ENCODE data around the gene AP1B1. TPM values are rescaled to one million over a fixed set of nuclear protein-coding genes. Genes with fewer than 3 reads are reported as not detected.

AP1B1 gene
- total RNA-seq, 1 donor from 2014 or later: 77.9 TPM

DNA sequence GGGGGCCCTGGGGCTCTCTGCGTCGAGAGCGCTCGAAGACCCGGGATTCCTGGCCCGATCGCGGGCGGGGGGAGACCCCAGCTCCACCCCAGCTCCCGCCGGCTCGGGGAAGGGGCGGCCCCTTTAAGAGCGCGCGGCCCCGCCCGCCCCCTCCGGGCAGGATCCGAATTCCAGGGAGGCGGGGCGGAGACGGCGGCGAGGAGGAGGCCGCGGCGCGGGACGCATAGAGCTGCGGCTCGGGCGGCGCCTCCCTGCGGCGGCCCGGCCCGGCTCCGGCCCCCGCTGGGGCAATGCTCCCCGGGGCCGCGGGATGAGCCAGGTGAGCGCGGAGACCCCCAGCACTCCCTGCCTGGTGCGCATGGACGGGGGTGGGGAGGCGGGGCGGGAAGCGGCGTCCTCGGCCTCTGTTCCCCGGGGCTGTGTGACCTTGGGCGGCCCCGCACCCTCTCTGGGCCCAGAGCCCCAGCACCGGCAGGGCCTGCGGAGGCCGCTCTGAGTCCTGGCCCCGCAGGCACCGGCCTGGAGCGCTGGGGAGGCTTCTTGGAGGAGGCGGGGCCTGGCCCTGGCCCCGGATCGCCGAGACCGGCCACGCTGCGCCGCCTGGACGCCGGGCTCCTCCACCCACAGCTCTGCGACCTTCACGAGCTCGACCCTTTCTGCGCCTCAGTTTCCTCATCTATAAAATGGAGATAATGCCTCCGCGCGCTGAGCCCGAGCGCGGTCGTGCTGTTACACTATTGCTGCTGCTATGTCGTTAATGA is 81.4 kb downstream of the AP1B1 start:
- Mint-ChIP-seq H3K27me3 (ENCODE audit: unreplicated experiment) (peaks cover 3% of the 10 kb centered on the region), H3K27ac (ENCODE audit: unreplicated experiment) (peak overlapping the region; percentile 78), H3K9me3 (ENCODE audit: unreplicated experiment) (peaks cover 7% of the 10 kb centered on the region), H3K4me3 (ENCODE audit: unreplicated experiment) (peak overlapping the region; percentile 89), H3K36me3 (ENCODE audit: unreplicated experiment) (no peaks in the 10 kb centered on the region), H3K4me1 (ENCODE audit: low read depth, unreplicated experiment) (peaks cover 4% of the 10 kb centered on the region)
- TF ChIP-seq, protein P1, sequence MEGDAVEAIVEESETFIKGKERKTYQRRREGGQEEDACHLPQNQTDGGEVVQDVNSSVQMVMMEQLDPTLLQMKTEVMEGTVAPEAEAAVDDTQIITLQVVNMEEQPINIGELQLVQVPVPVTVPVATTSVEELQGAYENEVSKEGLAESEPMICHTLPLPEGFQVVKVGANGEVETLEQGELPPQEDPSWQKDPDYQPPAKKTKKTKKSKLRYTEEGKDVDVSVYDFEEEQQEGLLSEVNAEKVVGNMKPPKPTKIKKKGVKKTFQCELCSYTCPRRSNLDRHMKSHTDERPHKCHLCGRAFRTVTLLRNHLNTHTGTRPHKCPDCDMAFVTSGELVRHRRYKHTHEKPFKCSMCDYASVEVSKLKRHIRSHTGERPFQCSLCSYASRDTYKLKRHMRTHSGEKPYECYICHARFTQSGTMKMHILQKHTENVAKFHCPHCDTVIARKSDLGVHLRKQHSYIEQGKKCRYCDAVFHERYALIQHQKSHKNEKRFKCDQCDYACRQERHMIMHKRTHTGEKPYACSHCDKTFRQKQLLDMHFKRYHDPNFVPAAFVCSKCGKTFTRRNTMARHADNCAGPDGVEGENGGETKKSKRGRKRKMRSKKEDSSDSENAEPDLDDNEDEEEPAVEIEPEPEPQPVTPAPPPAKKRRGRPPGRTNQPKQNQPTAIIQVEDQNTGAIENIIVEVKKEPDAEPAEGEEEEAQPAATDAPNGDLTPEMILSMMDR (IDR thresholded peaks at IDR 0.05; ENCODE audit: partially characterized antibody, unreplicated experiment): no peak
- DNase-seq: peak; percentile 91

DNA sequence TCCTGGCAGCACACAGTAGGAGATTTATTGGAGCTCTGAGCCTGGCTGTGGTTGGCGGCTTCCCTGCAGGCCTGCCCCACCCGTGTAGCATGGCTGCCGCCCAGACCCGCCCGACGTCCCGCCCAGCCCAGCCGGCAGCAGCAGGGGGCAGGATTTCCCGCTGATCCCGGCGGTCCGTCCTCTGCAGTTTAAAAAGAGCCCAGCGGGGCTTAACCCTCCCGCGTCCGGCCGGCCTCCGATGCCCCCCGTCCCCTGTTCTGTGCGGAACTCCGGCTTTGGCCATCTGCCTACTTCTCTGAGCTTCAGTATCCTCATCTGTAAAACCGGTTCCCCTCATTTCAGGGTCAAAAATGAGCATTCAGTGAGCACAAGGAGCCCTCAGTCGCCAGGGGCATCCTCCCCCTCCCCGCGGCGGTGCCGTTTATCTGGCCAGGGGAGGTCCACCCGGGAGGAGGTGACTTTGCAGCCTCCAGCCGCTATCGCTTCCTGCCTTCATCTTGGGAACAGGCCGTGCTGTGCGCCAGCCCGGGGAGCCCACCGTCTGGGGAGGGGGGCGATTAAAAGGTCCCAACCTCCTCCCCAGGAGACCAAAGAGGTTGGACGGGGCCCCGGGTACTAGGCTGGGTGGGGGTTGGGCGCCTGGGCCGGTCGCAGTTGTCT is 82.1 kb downstream of the AP1B1 start, which contains the start of gene GAS2L1:
Gene GAS2L1, plus strand, starts transcription at position 476 of the 660 bp plus-strand sequence. CDS start 1,456 bp downstream, outside the sequence.
- H3K4me3 Mint-ChIP-seq (ENCODE audit: unreplicated experiment): peak within 1 kb of the TSS; percentile 89
- peak within 1 kb of the TSS; percentile 88 for H3K27ac Mint-ChIP-seq (ENCODE audit: unreplicated experiment)
- H3K4me1 Mint-ChIP-seq (ENCODE audit: low read depth, unreplicated experiment): peaks cover 6% of the 10 kb centered on the region
- TF ChIP-seq, protein P1 (IDR thresholded peaks at IDR 0.05; ENCODE audit: partially characterized antibody, unreplicated experiment): peak; percentile 55
- peaks cover 3% of the 10 kb centered on the region for H3K27me3 Mint-ChIP-seq (ENCODE audit: unreplicated experiment)
- no peaks in the 10 kb centered on the region for H3K36me3 Mint-ChIP-seq (ENCODE audit: unreplicated experiment)
- peaks cover 7% of the 10 kb centered on the region for H3K9me3 Mint-ChIP-seq (ENCODE audit: unreplicated experiment)
- peak; percentile 92 for DNase-seq

DNA sequence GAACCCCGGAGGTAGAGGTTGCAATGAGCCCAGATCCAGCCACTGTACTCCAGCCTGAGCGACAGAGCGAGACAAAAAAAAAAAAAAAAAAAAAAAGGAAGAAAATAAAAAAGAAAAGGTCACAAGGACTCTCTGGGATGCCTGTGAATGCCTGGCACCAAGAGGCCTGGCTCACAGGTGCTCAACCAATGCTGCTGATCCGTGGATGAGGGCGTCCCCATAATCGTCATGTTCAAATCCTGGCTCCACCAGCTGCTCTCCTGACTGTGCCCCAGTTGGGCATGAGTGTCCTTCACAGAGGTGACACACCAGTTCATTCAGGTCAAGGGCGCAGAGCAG is 82.6 kb downstream of the AP1B1 start:
- TF ChIP-seq, protein P1 (IDR thresholded peaks at IDR 0.05; ENCODE audit: partially characterized antibody, unreplicated experiment): no peak
- DNase-seq: no peak
- Mint-ChIP-seq H3K27ac (ENCODE audit: unreplicated experiment) (peak overlapping the region; percentile 88), H3K27me3 (ENCODE audit: unreplicated experiment) (peaks cover 7% of the 10 kb centered on the region), H3K36me3 (ENCODE audit: unreplicated experiment) (no peaks in the 10 kb centered on the region), H3K4me1 (ENCODE audit: low read depth, unreplicated experiment) (peaks cover 4% of the 10 kb centered on the region), H3K9me3 (ENCODE audit: unreplicated experiment) (peaks cover 8% of the 10 kb centered on the region), H3K4me3 (ENCODE audit: unreplicated experiment) (peak overlapping the region; percentile 81)

DNA sequence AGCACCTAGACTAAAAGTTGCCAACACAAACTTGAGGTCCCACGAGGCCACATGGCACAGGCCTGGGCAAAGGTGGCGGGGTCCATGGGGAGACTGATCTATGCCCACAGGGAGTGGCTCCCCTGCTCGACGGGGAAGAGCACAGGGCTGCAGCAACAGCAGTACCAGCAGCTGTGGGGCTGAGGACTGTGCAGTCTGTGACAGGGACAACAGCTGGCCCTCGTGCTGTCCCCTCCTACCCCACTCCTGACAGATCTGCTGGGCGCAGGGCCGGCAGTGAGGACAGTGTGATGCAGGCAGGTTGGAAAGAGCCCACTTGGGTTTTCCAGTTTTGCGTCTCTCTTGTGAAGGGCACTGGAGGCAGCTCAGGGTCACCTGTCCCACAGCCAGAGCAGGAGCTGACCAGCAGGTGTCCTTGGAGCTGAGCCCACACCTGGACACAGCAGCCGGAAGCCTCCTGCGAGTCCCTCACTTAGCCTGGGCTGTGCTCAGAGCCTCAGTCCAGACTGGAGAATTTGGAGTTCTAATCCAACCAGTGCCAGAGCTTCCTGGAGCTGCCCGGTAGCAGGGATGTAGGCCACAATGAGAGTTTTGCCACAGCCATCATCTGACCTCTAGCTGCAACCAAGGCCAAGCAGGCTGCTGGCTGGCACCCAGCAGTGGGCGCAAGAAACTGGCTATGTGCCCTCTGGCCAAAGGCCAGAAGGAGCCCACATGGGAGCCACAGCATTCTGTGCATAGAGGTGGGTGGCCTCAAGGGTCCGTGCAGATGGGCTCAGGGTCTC is 85.5 kb downstream of the AP1B1 start:
- TF ChIP-seq, protein P1 (IDR thresholded peaks at IDR 0.05; ENCODE audit: partially characterized antibody, unreplicated experiment): no peak
- Mint-ChIP-seq H3K4me3 (ENCODE audit: unreplicated experiment) (no peak overlapping the region), H3K27me3 (ENCODE audit: unreplicated experiment) (peaks cover 8% of the 10 kb centered on the region), H3K9me3 (ENCODE audit: unreplicated experiment) (peaks cover 14% of the 10 kb centered on the region), H3K36me3 (ENCODE audit: unreplicated experiment) (no peaks in the 10 kb centered on the region), H3K27ac (ENCODE audit: unreplicated experiment) (no peak overlapping the region), H3K4me1 (ENCODE audit: low read depth, unreplicated experiment) (peaks cover 4% of the 10 kb centered on the region)
- DNase-seq: no peak

All from glutamatergic neuron (in vitro differentiated cells).